Stimulated activated CD4-positive, alpha-beta T cell treated with anti-CD3 and anti-CD28 coated beads, Interleukin-4, amount 100 ng/mL, for 48 hours (primary cell): ENCODE data around the gene BYSL.
A peak's percentile ranks its signal among the peaks of the same experiment; 100 is the strongest.

ENCODE experiments used
- DNase-seq, 2 donors: peaks; one replicate each; pipeline ENCODE4 v3.0.0-alpha.2; 2020; ENCODE audit warnings: low read depth in 2 of 2

BYSL gene, protein sequence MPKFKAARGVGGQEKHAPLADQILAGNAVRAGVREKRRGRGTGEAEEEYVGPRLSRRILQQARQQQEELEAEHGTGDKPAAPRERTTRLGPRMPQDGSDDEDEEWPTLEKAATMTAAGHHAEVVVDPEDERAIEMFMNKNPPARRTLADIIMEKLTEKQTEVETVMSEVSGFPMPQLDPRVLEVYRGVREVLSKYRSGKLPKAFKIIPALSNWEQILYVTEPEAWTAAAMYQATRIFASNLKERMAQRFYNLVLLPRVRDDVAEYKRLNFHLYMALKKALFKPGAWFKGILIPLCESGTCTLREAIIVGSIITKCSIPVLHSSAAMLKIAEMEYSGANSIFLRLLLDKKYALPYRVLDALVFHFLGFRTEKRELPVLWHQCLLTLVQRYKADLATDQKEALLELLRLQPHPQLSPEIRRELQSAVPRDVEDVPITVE

DNA sequence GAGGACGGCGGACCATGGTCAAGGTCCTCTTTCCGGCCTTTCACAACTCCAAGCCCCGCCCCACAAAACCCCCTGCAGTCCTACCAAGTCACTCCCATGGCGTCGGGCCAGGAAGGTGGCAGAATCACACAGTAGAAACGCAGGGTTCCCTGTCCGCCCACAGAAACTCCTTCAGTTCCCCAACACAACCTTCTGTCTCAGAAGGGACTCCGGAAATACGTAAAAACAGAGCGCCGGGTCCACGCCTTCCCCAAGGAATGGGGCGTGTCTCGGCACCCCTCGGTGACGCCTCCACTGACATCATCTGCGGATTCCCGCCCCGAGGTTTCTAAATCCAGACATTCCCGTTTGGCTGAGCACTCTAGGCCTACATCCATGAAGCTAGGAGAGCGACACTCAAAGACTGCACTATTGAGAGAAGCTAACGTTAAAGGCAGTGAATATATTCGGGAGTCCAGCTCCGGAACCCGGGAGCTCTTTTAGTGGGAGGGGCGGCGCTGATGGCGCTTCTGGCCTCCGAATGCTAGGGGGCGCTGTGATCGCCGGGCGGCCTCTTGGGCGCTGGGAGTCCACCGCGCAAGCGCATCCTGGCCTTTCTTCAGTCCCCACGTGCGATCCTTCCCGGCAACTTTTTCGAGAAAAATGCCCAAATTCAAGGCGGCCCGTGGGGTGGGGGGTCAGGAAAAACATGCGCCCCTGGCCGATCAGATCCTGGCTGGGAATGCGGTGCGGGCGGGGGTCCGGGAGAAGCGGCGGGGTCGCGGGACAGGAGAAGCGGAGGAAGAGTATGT is at the start of gene BYSL, which contains the start of gene MED20:
Gene BYSL (plus strand): TSS at position 579 of the 791 bp plus-strand sequence. CDS start 64 bp downstream, at position 643.
Gene MED20 (minus strand): TSS at position 219 of the 791 bp plus-strand sequence. CDS start 121 bp downstream, at position 98.
- DNase-seq: peak; percentile 90 to 96

DNA sequence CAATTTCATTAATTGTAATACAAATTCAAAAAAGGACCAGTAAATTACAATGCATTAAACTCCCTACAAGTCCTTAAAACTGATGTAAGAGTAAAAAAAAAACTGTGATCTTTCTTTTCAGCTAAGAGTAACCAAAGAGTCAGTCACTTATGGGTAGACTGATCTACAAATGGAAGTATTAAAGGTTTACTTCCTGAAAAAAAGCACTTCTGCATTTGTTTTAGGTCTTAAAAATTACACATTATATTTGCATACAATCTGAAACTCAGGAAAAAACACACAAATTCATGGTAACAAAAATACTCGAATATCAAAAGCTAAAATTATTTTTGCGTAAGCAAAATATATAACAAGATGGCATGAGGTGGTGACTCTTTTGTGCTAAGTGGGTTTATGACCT is 49.6 kb upstream of the BYSL start:
- DNase-seq: no peak

DNA sequence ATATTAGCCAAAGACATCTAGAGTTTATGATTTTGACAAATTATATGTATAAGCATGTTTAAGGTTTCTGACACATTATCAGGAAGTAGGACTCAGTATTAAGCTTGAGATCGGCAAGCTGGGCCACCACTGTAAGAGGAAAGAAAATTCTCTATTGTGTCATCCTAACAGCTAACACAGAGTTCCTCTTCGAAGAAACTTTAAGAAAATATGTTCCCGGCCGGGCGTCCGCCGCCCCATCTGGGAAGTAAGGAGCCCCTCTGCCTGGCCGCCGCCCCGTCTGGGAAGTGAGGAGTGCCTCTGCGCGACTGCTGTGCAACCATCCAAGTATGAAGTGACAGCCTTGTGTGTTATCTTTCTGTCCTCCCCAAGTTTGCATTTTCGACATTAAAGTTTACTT is 49.2 kb upstream of the BYSL start:
- no peak for DNase-seq

DNA sequence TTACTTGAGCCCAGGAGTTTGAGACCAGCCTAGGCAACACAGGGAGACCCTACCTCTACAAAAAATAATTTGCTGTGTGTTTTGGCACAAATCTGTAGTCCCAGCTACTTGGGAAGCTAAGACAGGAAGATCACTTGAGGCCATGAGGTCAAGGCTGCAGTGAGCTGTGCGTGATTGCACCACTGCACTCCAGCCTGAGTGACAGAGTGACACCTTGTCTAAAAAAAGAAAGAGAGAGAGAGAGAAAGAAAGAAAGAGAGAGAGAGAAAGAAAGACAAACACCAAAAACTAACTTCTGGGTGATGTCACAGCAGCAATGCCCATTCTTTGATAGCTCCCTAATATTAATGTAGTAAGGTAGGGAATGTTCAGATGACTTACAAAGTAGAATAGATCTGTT is 46.6 kb upstream of the BYSL start:
- DNase-seq: no peak

DNA sequence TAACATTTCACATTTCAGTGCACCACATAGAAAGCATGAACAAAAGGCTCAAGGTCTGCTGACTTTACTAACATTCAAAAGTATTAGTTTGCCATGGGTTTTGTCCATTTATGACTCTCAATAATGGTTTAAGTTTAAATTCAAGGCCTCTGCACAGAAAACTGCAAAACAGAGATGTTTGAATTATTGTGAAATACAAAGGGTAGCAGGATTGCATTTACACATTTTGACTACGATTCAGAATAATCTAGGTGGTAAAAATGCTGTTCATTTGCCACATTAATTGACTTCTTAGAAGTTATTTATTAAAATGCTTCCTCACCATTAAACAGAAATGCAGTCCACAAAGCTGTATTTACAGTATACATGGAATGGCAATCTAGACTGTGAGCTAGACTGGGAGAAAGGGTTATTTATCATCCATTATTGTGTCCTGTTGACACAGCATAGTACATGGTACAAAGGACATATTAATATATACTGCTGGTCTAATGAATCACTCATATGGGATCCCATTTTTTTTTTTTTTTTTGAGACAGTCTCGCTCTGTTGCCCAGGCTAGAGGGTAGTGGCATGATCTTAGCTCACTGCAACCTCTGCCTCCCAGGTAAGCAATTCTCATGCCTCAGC is 44.1 kb upstream of the BYSL start:
- DNase-seq: no peak

DNA sequence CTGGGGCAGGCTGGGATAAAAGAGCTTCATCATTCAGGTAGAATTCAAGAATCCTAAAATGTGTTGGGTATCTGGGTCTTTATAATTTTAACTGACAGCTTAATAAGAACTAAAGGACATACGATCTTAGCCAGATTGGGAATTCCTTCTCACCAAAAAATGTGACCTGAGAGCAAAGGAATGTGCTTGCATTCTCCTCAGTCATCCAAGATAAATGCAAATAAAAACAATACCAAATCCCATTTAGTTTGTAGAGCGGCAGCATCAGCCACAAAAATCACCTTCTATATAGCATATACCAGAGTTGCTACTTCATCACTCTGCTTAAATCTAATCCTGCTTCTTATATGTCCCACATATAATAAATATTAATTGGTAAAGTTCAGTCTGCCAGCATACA is 43.1 kb upstream of the BYSL start:
- DNase-seq: no peak

DNA sequence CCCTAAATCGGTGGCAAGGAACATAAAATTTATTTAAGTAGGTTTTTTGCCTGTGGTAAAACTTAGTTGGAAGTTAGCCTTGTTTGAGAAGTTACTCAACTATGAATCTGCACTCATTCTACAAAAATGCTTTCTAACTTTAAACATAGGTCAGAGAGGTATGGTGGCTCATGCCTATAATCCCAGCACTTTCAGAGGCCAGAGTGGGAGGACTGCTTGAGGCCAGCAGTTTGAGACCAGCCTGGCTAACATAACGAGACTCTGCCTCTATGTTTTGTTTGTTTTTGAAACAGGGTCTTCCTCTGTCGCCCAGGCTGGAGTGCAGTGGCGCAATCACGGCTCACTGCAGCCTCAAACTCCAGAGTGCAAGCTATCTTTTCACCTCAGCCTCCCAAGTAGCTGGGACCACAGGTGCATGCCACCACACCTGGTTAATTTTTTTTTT is 42.3 kb upstream of the BYSL start:
- no peak for DNase-seq

DNA sequence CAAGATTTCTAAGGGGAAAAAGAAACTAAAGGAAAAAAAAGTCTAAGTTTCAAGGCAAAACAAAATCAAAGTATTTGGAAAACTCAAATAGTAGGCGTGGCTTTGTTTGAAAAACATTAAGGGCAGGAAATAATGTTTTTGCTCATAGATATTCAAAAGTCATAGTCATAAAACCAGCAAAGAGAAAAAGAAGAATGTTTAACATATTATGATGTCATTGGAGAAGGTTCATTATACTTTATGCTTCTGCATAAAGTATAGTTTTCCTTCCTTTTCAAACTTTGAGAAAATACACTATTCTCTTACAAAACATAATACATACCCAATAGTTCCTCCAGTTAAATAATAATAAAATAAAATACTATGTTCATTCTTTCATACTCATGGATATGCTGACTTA is 39.8 kb upstream of the BYSL start:
- no peak for DNase-seq

DNA sequence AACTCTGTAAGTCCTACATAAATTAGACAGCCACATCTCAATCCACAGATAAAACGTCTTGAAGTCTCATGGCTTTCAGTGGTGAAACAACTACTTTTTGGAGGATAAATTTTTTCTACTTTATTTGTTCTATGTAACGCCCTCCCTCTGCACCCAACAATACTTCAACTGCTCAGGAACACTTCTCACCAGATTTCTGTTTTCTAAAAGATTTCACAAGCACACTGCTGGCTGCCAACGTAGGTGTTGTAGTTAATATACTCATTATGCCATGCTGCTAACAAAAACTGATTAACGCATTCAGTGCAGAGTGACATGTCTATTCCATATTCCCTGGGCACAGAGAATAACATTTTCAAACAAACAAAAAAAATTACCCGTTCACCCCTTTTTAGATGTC is 36.3 kb upstream of the BYSL start:
- no peak for DNase-seq

DNA sequence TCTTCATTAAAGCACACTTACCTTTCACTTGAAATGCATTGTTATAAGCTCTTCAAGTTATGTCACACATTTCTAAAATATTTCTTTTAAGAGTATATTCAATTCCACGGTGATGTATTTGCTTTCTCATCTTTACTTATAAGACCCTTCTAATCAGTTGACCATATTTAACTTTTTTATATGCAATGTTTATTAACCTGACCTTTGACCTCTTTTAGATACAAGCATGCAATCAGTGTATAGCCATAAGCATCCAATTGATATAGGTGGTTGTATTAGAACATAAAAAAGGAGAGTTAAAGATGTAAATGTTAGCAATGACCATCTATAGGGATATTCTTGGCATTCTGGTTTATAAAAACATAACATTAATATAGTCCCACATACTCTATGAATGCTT is 35.4 kb upstream of the BYSL start:
- DNase-seq: no peak

DNA sequence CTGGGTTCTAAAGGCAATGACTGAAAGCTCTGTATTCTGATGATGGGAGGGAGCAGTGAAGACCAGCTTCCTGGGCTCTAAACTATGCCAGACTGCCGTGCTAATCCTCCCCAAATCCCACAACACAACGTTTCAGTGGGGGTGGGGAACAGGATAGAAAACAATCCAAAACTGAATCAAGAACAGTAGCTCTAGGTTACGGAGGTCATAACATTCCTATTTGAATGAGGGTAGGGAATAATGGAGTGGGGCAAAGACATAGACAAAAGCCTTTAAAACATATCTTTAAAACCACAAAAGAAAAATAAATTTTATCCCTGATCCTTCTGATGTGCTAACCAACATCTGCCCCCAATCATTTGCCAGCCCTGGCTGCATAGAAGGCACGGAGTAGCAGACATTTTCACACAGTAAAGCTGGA is 34.0 kb upstream of the BYSL start:
- no peak for DNase-seq

DNA sequence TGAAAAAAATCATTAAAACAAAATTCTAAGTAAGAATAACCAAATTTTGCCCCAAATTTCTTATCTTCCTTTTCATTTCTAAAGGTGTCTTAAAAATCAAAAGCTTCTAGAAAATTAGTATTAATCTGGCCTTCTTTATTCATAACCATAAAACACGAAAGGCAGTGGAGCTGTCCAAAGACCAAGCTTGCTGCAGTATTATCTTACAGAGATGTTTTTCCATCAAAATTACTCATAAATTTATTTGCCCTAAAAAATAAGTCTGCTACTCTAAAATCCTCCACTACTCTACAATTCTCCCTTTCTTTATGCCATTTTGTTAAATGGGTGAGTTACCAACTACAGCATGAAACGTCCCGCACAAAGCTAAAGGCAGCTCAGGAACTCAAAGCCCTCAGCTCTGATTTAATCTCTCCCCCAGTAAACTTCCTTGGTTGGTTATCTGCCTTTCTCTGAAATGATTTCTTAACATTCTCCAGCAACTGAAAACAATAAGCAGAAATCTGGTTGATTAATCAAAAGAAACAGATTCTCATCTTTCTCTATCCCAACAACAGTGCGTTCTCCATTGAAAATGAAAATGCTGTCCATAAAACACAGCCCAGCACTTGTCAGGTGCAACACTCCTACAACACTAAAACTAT is 28.3 kb upstream of the BYSL start:
- DNase-seq: no peak

DNA sequence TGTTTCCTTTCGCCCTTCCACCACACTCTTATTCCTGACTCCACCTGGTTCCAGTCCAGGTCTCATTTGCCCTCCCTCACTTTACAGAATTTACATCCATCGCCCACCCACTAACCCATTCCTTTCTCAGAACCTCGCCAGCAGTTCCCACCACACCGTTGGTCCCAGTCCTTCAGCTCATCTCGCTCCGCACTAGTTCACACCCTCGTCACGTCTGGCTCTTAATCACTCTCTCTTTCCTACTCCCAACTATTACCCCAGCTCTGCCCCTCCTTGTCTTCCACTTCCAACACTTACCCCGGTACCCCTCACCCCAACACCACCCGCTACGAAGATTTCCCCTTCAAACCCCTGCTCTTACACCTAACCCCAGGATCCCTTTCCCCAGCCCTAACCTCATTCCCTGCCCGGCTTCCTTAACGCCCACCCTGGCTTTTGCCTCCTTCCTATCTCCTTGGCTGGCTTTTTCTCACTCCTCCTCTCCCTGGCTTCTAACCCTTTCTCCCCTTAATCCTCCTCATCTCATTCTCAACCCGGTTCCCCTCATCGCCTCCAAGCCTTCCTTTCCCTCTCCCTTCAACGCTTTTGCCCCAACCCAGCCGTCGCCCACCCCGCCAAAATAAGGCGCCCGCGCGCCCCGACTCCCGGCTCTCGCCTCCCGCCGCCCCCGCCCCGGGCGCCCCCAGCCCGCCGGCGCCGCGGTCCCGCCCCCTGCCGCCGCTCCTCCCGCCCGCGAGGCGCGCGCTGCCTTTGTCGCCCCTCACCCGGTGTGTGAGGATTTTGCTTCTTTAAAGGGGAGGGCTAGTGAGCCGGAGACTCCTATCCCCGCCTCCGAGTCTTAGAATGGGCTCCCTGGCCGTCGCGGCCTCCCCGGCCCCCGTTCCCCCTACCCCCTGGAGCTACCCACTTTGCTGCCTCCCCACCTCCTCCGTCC is 26.7 kb upstream of the BYSL start:
- no peak for DNase-seq

DNA sequence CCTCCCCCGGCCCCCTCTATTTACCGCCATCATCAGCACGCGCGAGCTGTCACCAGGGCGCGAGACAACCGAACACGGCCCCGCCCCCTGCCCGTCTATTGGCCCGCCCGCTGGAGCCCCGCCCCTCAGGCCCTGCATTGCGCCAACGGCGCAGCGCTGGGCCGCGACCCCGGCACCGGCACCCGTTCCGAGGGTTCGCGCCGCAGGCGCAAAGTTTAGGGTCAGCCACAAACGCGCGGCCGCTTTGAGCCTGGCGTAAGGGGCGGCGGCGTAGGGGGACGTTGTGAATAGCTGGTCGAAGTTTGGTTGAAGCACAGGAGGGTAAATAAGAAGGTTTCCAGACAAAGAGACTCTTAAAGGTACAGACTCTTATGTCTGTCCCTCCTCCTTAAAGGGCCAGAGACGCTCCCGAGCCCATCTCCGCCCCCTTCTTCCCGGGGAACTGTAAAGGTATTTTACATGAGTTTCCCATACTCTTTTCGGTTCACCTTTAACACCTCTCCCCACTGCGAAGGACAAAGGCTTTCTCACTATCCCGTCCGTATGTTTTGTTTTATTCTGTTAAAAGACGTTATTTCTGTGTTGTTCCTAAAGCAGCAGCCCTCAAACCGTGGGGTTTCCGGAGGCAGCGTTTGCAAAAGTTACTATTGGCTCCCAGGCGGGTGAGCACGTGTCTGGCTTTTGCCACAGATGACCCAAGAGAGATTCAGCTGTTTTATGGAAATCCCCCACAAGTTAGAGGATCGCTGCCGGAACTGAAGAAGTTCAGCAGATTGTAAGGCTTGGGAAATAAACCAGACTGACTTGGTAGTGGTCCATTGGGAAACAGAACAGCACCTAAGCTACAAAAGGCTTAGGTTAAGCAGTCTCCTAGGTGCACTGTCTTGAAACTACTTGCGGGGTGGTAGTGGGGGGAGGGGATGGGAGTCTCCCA is 25.7 kb upstream of the BYSL start, which contains the start of gene USP49:
Gene USP49 (minus strand): TSS at position 76 of the 934 bp plus-strand sequence. CDS start 88,392 bp downstream, outside the sequence.
- peak; percentile 92 to 96 for DNase-seq

DNA sequence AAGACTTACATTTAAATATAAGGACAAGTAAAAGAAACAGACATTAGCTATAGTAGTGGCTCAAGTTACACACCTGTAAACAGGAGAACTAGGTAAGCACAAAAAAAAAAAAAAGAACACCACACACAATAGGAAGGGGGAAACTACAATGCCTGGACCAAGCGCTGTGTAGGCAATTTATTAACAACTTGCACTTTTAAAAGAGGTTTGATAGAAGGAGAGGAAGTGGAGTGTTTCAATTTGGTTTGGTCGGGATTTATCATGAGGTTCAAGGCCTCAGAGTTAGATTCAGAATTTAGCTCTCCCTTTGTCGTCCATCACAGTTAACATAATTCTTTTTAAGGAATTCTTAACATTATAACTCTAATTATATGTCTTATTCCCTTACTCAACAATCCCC is 25.0 kb upstream of the BYSL start:
- DNase-seq: no peak

DNA sequence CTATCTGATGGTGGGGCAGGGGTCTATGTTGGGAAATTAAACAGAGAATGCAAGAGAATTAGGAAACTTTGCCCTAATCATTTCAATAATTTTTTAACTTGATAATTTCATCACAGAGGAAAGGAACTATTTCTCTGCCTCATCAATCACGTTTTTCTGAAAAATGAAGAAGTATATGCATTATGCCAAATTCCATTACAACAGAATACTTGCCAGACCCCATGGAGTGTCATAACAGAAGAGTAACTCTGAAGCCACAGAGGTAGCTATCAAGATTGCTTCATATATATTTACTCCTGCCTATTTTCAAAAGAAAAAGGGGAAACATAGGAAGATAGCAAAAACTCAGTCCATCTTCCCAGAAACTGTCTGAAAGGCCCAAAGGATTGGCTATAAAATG is 20.4 kb upstream of the BYSL start:
- no peak for DNase-seq

DNA sequence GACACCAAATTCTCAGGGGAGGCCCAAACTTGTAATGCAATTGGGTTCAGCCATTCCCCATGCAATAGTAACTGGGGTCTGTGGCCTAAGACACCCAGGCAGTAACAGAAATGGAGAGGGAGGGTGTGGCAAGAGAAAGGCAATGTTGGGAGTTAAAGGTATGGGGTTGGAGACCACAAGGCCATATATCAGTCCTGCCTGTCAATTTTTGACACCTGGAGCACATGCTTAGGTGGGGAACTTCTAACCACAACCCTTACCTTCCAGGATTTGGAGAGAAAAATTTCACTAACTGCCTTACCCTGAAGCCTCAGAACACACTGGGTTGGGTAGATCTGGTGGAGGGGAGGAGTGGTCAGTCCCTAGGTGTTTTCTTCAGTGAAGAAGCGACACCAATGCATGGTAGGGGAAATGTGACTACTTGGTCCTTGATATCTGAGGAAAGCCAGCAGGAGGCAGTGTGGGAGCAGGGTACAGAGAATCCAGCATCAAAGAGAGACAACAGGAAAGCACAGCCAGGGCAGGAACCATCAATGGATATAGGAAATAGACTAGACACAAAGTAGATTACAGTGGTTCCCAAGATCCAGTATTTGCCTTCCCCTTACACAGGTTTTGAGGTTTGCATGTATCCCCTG is 19.3 kb upstream of the BYSL start:
- peak in 1 of 2 donors; percentile 49 for DNase-seq

DNA sequence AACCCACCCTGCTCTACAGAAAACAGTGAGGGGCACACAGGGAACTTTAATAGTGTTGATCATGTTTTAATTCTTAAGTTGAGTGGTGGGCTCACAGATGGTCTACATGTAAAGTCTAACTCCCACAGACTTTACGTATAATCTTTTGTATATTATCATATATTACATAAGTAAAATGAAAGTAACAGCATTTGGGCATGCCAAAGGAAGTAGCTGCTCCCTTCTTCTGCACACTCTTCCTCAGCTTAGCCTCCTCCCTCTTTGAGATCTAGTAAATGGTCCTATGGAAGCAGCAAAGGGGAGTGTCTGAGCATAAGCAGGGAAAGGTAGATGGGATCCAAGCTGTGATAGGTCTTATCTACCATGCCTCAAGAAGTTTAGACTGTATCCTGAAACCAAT is 11.6 kb upstream of the BYSL start:
- no peak for DNase-seq

DNA sequence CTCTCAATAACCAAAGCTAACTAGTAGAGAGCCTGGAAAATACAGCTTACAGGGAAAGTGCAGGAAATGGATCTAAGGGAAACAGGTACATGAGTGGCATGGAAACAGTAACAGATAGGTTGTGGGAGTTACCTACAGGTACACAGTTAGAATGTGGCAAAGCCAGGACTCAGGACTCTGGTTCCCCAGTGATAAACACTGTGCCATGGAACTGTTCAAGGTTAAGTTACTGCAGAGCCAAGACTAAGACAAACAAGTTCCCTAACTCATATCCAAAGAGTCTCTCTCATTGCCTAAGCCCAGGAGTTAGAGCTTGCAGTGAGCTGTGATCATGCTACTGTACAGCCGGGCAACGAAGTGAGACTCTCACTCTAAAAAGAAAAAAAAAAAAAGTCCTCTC is 7.0 kb upstream of the BYSL start:
- no peak for DNase-seq
